WTC11 (cell line): Measurements from ENCODE around the gene TRIM69. TPM values are rescaled to one million over a fixed set of nuclear protein-coding genes. Genes with fewer than 3 reads are reported as not detected.
"Not testable (repeated sequence)": the region's sequence is repeated elsewhere in the genome, so short reads cannot be mapped to it uniquely, and the experiment has no call there.

Experiments used
- ATAC-seq: fragments of 200-7000 bp; cut with Tn5 transposase; 2 replicates; pipeline ENCODE4 v1.10.0; 2021; ENCODE audit warnings: mild to moderate bottlenecking, moderate library complexity
- CTCF ChIA-PET: fragments of 300-600 bp; sonication (Branson Sonifier 250); formaldehyde crosslinking; loops from one replicate; lab custom pipeline; 2021; ENCODE audit warnings: antibody characterized with exemption; lab: Charles Lee
- POLR2A ChIA-PET: fragments of 350-600 bp; sonication (Branson Sonifier 250); formaldehyde crosslinking; loops from one replicate; lab custom pipeline; 2021; ENCODE audit warnings: antibody characterized with exemption; lab: Charles Lee
- DNase-seq: peaks from one replicate; pipeline ENCODE4 v3.0.0; 2021; ENCODE audit warnings: low spot score
- H3K27ac Mint-ChIP-seq: 2 replicates; pipeline ENCODE4 v1.8.0; 2021; ENCODE audit warnings: mixed read lengths
- H3K27me3 Mint-ChIP-seq: 2 replicates; pipeline ENCODE4 v1.8.0; 2021; ENCODE audit warnings: low read depth, mild to moderate bottlenecking, moderate library complexity, mixed read lengths
- H3K36me3 Mint-ChIP-seq: 2 replicates; pipeline ENCODE4 v1.8.0; 2021; ENCODE audit warnings: mixed read lengths
- H3K4me1 Mint-ChIP-seq: 2 replicates; pipeline ENCODE4 v1.8.0; 2022; ENCODE audit warnings: mixed read lengths
- H3K4me3 Mint-ChIP-seq: 2 replicates; pipeline ENCODE4 v1.8.0; 2021; ENCODE audit warnings: mild to moderate bottlenecking, moderate library complexity, mixed read lengths
- H3K9me3 Mint-ChIP-seq: 2 replicates; pipeline ENCODE4 v1.8.0; 2021; ENCODE audit warnings: mixed read lengths
- ATF3 ChIP-seq: sonication (generic); formaldehyde crosslinking; conservative IDR thresholded peaks from 2 replicates; pipeline ENCODE4 v1.8.1; 2022; ENCODE audit warnings: mild to moderate bottlenecking, missing genetic modification reagents
- CBFB ChIP-seq: sonication (generic); formaldehyde crosslinking; IDR thresholded peaks from 2 replicates; pipeline ENCODE4 v1.8.1; 2022; ENCODE audit warnings: mild to moderate bottlenecking, low read depth, missing genetic modification reagents
- E2F5 ChIP-seq: sonication (generic); formaldehyde crosslinking; IDR thresholded peaks from 2 replicates; pipeline ENCODE4 v1.8.1; 2022; ENCODE audit warnings: mild to moderate bottlenecking, moderate library complexity, missing genetic modification reagents
- ETV6 ChIP-seq: sonication (generic); formaldehyde crosslinking; IDR thresholded peaks from 2 replicates; pipeline ENCODE4 v1.8.1; 2022; ENCODE audit warnings: mild to moderate bottlenecking, missing genetic modification reagents
- FOXJ3 ChIP-seq: sonication (generic); formaldehyde crosslinking; IDR thresholded peaks from 2 replicates; pipeline ENCODE4 v1.9.0; 2021; ENCODE audit warnings: missing genetic modification reagents, mild to moderate bottlenecking, borderline replicate concordance
- FOXP4 ChIP-seq: sonication (generic); formaldehyde crosslinking; IDR thresholded peaks from 2 replicates; pipeline ENCODE4 v1.8.0; 2022; ENCODE audit warnings: mild to moderate bottlenecking, missing genetic modification reagents
- JUN ChIP-seq: sonication (generic); formaldehyde crosslinking; IDR thresholded peaks from 2 replicates; pipeline ENCODE4 v1.8.0; 2023; ENCODE audit warnings: mild to moderate bottlenecking, missing genetic modification reagents
- MLX ChIP-seq: sonication (generic); formaldehyde crosslinking; IDR thresholded peaks from 2 replicates; pipeline ENCODE4 v1.8.1; 2023; ENCODE audit warnings: mild to moderate bottlenecking, missing genetic modification reagents, moderate library complexity
- MXD4 ChIP-seq: fragments of 250-450 bp; sonication (Bioruptor Pico); IDR thresholded peaks from 2 replicates; pipeline ENCODE4 v1.8.0; 2021; ENCODE audit warnings: mild to moderate bottlenecking, moderate library complexity, borderline replicate concordance
- MYBL2 ChIP-seq: sonication (generic); formaldehyde crosslinking; IDR thresholded peaks from 2 replicates; pipeline ENCODE4 v1.8.1; 2023; ENCODE audit warnings: mild to moderate bottlenecking, moderate library complexity, missing genetic modification reagents
- NR3C1 ChIP-seq: sonication (generic); formaldehyde crosslinking; conservative IDR thresholded peaks from 2 replicates; pipeline ENCODE4 v1.8.1; 2023; ENCODE audit warnings: low read depth, mild to moderate bottlenecking, missing genetic modification reagents
- PRDM15 ChIP-seq: sonication (generic); formaldehyde crosslinking; IDR thresholded peaks from 2 replicates; pipeline ENCODE4 v1.8.0; 2022; ENCODE audit warnings: missing genetic modification reagents
- PRRX2 ChIP-seq: fragments of 250-450 bp; sonication (Bioruptor Pico); IDR thresholded peaks from 2 replicates; pipeline ENCODE4 v1.8.0; 2021; ENCODE audit warnings: mild to moderate bottlenecking
- SMAD3 ChIP-seq: sonication (generic); formaldehyde crosslinking; IDR thresholded peaks from 2 replicates; pipeline ENCODE4 v1.8.0; 2022; ENCODE audit warnings: missing genetic modification reagents, mild to moderate bottlenecking, borderline replicate concordance
- TP53 ChIP-seq: sonication (generic); formaldehyde crosslinking; IDR thresholded peaks from 2 replicates; pipeline ENCODE4 v1.8.1; 2023; ENCODE audit warnings: mild to moderate bottlenecking, missing genetic modification reagents
- USF2 ChIP-seq: sonication (generic); formaldehyde crosslinking; IDR thresholded peaks from 2 replicates; pipeline ENCODE4 v1.8.1; 2023; ENCODE audit warnings: mild to moderate bottlenecking, missing genetic modification reagents, moderate library complexity
- ZNF121 ChIP-seq: sonication (generic); formaldehyde crosslinking; IDR thresholded peaks from 2 replicates; pipeline ENCODE4 v1.8.0; 2023; ENCODE audit warnings: missing genetic modification reagents
- ZNF423 ChIP-seq: fragments of 250-450 bp; sonication (Bioruptor Pico); IDR thresholded peaks from 2 replicates; pipeline ENCODE4 v2.1.2; 2022; ENCODE audit warnings: mild to moderate bottlenecking, moderate library complexity
- total RNA-seq: library from RNA; stranded (reverse); gene quantifications from 3 replicates; pipeline ENCODE4 v1.2.3, GENCODE V29; 2021

TRIM69 gene
- total RNA-seq, 1 experiment from 2014 or later: 10.4 TPM

- ChIA-PET POLR2A (no interaction called here), CTCF (interaction anchor here (1.0 to 1.5 kb wide), 2 partner anchors 19 to 56 kb away, joined by 3 to 5 read pairs; partner anchors contain the start of gene SPG11)
- Mint-ChIP-seq H3K27me3 (no peaks in the 10 kb centered on the region), H3K36me3 (peaks cover 21% of the 10 kb centered on the region), H3K4me3 (no peak overlapping the region)
- DNase-seq: no peak
- peak; percentile 56; the same call in 1 of the 2 replicates for ATAC-seq
- TF ChIP-seq MLX (CRISPR knock-in tag) (no peak), E2F5 (CRISPR knock-in tag) (no peak), ZNF121 (no peak)
- TF ChIP-seq, all 79 proteins: peak for 0
- Mint-ChIP-seq H3K4me1 (peaks cover 10% of the 10 kb centered on the region), H3K9me3 (no peaks in the 10 kb centered on the region), H3K27ac (no peak overlapping the region; the same call in 1 of the 2 replicates)
Measured at GRCh38 chr15:44719293-44719999, 16.9 kb upstream of the TRIM69 start.

- ATAC-seq, H3K4me3 Mint-ChIP-seq, H3K27me3 Mint-ChIP-seq, H3K27ac Mint-ChIP-seq, H3K4me1 Mint-ChIP-seq, DNase-seq, CTCF ChIA-PET, H3K9me3 Mint-ChIP-seq, POLR2A ChIA-PET: not testable (repeated sequence)
- peaks cover 21% of the 10 kb centered on the region for H3K36me3 Mint-ChIP-seq
Measured at GRCh38 chr15:44720000-44720435, 16.3 kb upstream of the TRIM69 start.

- Mint-ChIP-seq H3K4me1 (peaks cover 14% of the 10 kb centered on the region), H3K27me3 (no peaks in the 10 kb centered on the region), H3K9me3 (no peaks in the 10 kb centered on the region), H3K4me3 (no peak overlapping the region), H3K36me3 (peaks cover 17% of the 10 kb centered on the region), H3K27ac (no peak overlapping the region)
- TF ChIP-seq FOXJ3 (no peak), FOXP4 (CRISPR knock-in tag) (no peak), JUN (no peak), USF2 (CRISPR knock-in tag) (no peak), ZNF423 (CRISPR knock-in tag) (no peak), ETV6 (CRISPR knock-in tag) (no peak), ATF3 (CRISPR knock-in tag) (no peak), MYBL2 (no peak), NR3C1 (CRISPR knock-in tag) (no peak), MXD4 (CRISPR knock-in tag) (no peak), CBFB (CRISPR knock-in tag) (no peak), SMAD3 (CRISPR knock-in tag) (no peak), TP53 (CRISPR knock-in tag) (no peak), PRRX2 (CRISPR knock-in tag) (no peak), PRDM15 (CRISPR knock-in tag) (no peak)
- ATAC-seq (no peak), DNase-seq (no peak)
- CTCF ChIA-PET: interaction anchor here (1.0 to 1.8 kb wide), 2 partner anchors 18 to 58 kb away, joined by 3 to 4 read pairs; partner anchors contain the start of gene SPG11
- POLR2A ChIA-PET: interaction anchor here (0.5 kb wide), 1 partner anchor 111 kb away, joined by 5 read pairs; no protein-coding TSS in a partner anchor
Measured at GRCh38 chr15:44720460-44721176, 15.7 kb upstream of the TRIM69 start.
